Measurements from ENCODE around the gene TMOD3. TPM values are rescaled to one million over a fixed set of nuclear protein-coding genes. Genes with fewer than 3 reads are reported as not detected.

TMOD3 gene
- total and polyA plus RNA-seq, 4 donors, result 7.2 to 23.9 (median 14.1) TPM

DNA sequence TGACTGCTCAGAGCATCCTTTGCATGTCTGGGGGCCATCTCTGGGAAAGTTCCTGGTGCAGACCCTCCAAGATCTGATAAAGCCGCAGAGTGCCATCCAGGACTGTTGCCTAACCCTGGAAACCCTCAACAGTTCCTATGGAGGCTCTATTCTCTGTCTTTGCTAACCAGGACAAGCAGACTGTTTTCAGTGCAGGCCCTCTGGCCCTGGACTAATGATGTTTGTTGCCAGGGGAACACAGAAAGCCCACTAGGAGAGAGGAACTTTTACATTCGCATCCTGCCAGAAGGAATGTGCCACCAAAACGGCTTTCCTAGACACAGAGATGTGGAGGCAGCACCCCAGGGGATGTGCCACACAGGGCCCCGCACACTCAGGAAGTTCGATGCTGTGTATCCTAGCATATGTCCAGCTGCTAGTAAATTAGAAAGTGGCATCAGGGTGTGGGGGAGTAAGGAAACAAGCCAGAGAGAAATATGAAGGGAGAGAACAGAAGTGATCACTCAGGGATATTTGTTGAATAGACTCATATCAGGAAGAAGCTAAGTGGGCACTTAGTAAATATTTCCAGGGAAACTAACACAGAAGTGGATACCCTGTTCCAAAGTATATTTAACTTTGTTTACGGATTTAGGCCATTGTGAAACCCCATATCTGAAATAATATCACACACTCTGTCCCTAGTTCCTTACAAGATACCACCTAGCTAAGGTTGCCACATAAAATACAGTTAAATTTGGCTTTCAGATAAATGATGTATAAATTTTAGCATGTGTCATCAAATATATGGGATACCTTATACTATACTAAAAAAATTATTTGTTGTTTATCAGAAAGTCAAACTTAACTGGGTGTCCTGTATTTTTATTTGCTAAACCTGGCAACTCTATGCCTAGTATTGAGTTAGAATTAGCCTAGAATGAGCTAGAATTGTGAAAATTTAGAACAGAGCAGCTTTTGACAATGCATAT lies 29.9 kb upstream of the TMOD3 start:
- H3K27ac ChIP-seq (ENCODE audit: low read depth in 1 of 2, low read length in 2 of 2), result no peak overlapping the region

DNA sequence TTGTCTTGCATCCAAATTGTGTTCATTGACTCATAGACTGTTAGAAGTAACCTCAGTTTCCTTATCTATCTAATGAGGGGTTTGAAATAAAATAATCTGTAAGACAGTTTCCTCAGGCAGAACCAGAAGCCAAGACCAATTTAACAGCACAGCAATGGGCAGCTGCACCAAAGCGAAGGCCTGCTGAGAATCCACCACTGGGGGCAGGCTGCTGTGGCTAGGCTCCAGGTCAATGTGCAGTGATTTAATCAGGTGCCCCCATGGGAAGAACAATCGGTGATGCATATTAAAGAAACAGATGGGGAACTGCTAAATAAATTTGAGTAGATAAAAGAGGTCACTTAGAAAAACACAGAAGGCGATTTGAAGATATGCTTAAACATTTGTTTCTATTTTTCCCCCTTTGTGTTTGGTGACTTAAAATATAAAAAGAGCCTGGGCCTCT lies 28.0 kb upstream of the TMOD3 start:
- H3K9me3 ChIP-seq (ENCODE audit: control insufficient read depth in 4 of 4, low read length in 3 of 4), result no peaks in the 10 kb centered on the region
- no peak overlapping the region for H3K9ac ChIP-seq (ENCODE audit: low read depth in 1 of 2, low read length in 2 of 2)
- TF ChIP-seq, protein P1, sequence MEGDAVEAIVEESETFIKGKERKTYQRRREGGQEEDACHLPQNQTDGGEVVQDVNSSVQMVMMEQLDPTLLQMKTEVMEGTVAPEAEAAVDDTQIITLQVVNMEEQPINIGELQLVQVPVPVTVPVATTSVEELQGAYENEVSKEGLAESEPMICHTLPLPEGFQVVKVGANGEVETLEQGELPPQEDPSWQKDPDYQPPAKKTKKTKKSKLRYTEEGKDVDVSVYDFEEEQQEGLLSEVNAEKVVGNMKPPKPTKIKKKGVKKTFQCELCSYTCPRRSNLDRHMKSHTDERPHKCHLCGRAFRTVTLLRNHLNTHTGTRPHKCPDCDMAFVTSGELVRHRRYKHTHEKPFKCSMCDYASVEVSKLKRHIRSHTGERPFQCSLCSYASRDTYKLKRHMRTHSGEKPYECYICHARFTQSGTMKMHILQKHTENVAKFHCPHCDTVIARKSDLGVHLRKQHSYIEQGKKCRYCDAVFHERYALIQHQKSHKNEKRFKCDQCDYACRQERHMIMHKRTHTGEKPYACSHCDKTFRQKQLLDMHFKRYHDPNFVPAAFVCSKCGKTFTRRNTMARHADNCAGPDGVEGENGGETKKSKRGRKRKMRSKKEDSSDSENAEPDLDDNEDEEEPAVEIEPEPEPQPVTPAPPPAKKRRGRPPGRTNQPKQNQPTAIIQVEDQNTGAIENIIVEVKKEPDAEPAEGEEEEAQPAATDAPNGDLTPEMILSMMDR (IDR thresholded peaks at IDR 0.05; ENCODE audit: low read depth, low read length, missing input control), result peak; percentile 50
- no peak for TF ChIP-seq NR2F2 (IDR thresholded peaks at IDR 0.05)
- peak; percentile 45 to 74 for TF ChIP-seq RAD21 (IDR thresholded peaks at IDR 0.05)
- TF ChIP-seq SP1 (IDR thresholded peaks at IDR 0.05), result no peak
- TF ChIP-seq GABPA (IDR thresholded peaks at IDR 0.05 in 1 of 2, conservative IDR thresholded peaks at IDR 0.05 in 1 of 2), result no peak
- 59% methylated on average over 3 of the region's 3 CpGs for WGBS
- H3K4me3 ChIP-seq (ENCODE audit: low read depth in 1 of 3, low read length in 3 of 3), result no peak overlapping the region
- peaks cover 0 to 3% (median 0%) of the 10 kb centered on the region in 4 donors for H3K4me1 ChIP-seq (ENCODE audit: control insufficient read depth in 4 of 4, insufficient read depth in 4 of 4, low read length in 3 of 4)
- H3K27me3 ChIP-seq (ENCODE audit: control insufficient read depth in 4 of 4, insufficient read depth in 4 of 4, low read length in 3 of 4), result no peaks in the 10 kb centered on the region
- H3K27ac ChIP-seq (ENCODE audit: low read depth in 1 of 2, low read length in 2 of 2), result no peak overlapping the region
- DNase-seq (ENCODE audit: low spot score), result no peak
- no peaks in the 10 kb centered on the region for H3K36me3 ChIP-seq (ENCODE audit: control insufficient read depth in 4 of 4, insufficient read depth in 3 of 4, low read depth in 1 of 4, low read length in 3 of 4)

More for the DNA sequence above, 29.9 kb upstream of the TMOD3 start:
- WGBS, result 79% methylated on average over 6 of the region's 6 CpGs
- TF ChIP-seq, protein P2, sequence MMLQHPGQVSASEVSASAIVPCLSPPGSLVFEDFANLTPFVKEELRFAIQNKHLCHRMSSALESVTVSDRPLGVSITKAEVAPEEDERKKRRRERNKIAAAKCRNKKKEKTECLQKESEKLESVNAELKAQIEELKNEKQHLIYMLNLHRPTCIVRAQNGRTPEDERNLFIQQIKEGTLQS (IDR thresholded peaks at IDR 0.05), result no peak
- TF ChIP-seq EGR1 (IDR thresholded peaks at IDR 0.05; ENCODE audit: low read depth in 2 of 2), result no peak
- no peaks in the 10 kb centered on the region for H3K9me3 ChIP-seq (ENCODE audit: control insufficient read depth in 4 of 4, low read length in 3 of 4)
- no peaks in the 10 kb centered on the region for H3K36me3 ChIP-seq (ENCODE audit: control insufficient read depth in 4 of 4, insufficient read depth in 3 of 4, low read depth in 1 of 4, low read length in 3 of 4)
- H3K4me1 ChIP-seq (ENCODE audit: control insufficient read depth in 4 of 4, insufficient read depth in 4 of 4, low read length in 3 of 4), result no peaks in the 10 kb centered on the region
- no peak overlapping the region for H3K4me3 ChIP-seq (ENCODE audit: low read depth in 1 of 3, low read length in 3 of 3)
- H3K27me3 ChIP-seq (ENCODE audit: control insufficient read depth in 4 of 4, insufficient read depth in 4 of 4, low read length in 3 of 4), result no peaks in the 10 kb centered on the region
- H3K9ac ChIP-seq (ENCODE audit: low read depth in 1 of 2, low read length in 2 of 2), result no peak overlapping the region
- DNase-seq (ENCODE audit: low spot score), result no peak

DNA sequence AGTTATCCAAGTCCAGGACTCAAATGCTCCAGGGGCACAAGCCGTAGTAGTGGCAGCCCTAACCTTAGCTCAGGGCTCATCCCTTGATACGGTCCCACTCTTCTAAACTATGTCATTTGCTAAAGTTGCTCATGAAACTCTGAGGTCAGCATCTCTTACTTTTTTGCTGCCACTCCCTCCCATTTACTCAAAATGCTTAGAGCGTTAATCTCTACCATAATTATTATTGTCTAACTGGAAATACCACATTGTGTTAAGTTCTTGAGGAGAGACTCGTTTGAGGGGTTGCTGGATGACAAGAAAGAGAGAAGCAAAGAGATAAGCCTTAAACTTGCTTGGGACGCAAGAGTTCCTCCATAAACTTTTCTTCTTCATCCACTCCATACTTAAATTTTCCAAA lies 26.9 kb upstream of the TMOD3 start:
- H3K27ac ChIP-seq (ENCODE audit: low read depth in 1 of 2, low read length in 2 of 2), result no peak overlapping the region
- WGBS, result 94% methylated on average over 5 of the region's 5 CpGs
- no peaks in the 10 kb centered on the region for H3K9me3 ChIP-seq (ENCODE audit: control insufficient read depth in 4 of 4, low read length in 3 of 4)
- no peak overlapping the region for H3K4me3 ChIP-seq (ENCODE audit: low read depth in 1 of 3, low read length in 3 of 3)
- H3K36me3 ChIP-seq (ENCODE audit: control insufficient read depth in 4 of 4, insufficient read depth in 3 of 4, low read depth in 1 of 4, low read length in 3 of 4), result no peaks in the 10 kb centered on the region
- no peak for DNase-seq (ENCODE audit: low spot score)
- no peak overlapping the region for H3K9ac ChIP-seq (ENCODE audit: low read depth in 1 of 2, low read length in 2 of 2)
- TF ChIP-seq RXRA (IDR thresholded peaks at IDR 0.05) (no peak), EGR1 (IDR thresholded peaks at IDR 0.05; ENCODE audit: low read depth in 2 of 2) (no peak), SP1 (IDR thresholded peaks at IDR 0.05) (no peak), RAD21 (IDR thresholded peaks at IDR 0.05) (no peak), NR2F2 (IDR thresholded peaks at IDR 0.05) (no peak), JUND (IDR thresholded peaks at IDR 0.05) (no peak), GABPA (IDR thresholded peaks at IDR 0.05 in 1 of 2, conservative IDR thresholded peaks at IDR 0.05 in 1 of 2) (no peak), HNF4A (conservative IDR thresholded peaks at IDR 0.05) (no peak)
- TF ChIP-seq, protein P1 (IDR thresholded peaks at IDR 0.05; ENCODE audit: low read depth, low read length, missing input control), result no peak
- H3K4me1 ChIP-seq (ENCODE audit: control insufficient read depth in 4 of 4, insufficient read depth in 4 of 4, low read length in 3 of 4), result peaks cover 0 to 3% (median 0%) of the 10 kb centered on the region in 4 donors
- H3K27me3 ChIP-seq (ENCODE audit: control insufficient read depth in 4 of 4, insufficient read depth in 4 of 4, low read length in 3 of 4), result no peaks in the 10 kb centered on the region

Data from liver (tissue), 9 donors.